K562 (cell line): ENCODE measurements around the gene EXOC3L1. TPM values are rescaled to one million over a fixed set of nuclear protein-coding genes. Genes with fewer than 3 reads are reported as not detected.
A peak's percentile ranks its signal among the peaks of the same experiment; 100 is the strongest.

Experiments used
- BHLHE40 ChIP-seq: IDR thresholded peaks from 2 replicates; pipeline ENCODE4 v1.6.1; 2011; ENCODE audit warnings: low read length, improper control_type of control experiment
- CEBPZ ChIP-seq: fragments of 150-350 bp; IDR thresholded peaks from 2 replicates; pipeline ENCODE4 v1.6.1; 2014; ENCODE audit warnings: low read depth, mild to moderate bottlenecking, low read length, borderline replicate concordance
- FOS ChIP-seq: IDR thresholded peaks from 3 replicates; pipeline ENCODE4 v1.6.1; 2011; ENCODE audit not compliant: insufficient read length; ENCODE audit errors: extremely low read depth
- FOXM1 ChIP-seq, 2 experiments: fragments of 450-650 bp in 1 of 2; sonication (generic) in 1 of 2; formaldehyde crosslinking in 1 of 2; IDR thresholded peaks; 2 replicates each; pipeline versions ENCODE4 v1.6.1 to v1.9.0; 2017 to 2022; ENCODE audit warnings: low read depth in 2 of 2, mild to moderate bottlenecking in 2 of 2, missing genetic modification reagents in 1 of 2, moderate library complexity in 1 of 2
- HDAC2 ChIP-seq: fragments of 450-650 bp; IDR thresholded peaks from 2 replicates; pipeline ENCODE4 v1.6.1; 2016; ENCODE audit warnings: mild to moderate bottlenecking
- JUN ChIP-seq, 2 experiments: sonication (generic) in 1 of 2; formaldehyde crosslinking in 1 of 2; IDR thresholded peaks; 2 replicates each; pipeline versions ENCODE4 v1.6.1 to v1.8.0; 2012 to 2022; ENCODE audit warnings: borderline replicate concordance in 2 of 2, mild to moderate bottlenecking in 2 of 2, improper control_type of control experiment in 1 of 2, low read depth in 1 of 2, low read length in 1 of 2, missing genetic modification reagents in 1 of 2
- MAX ChIP-seq: sonication (generic); formaldehyde crosslinking; IDR thresholded peaks from 2 replicates; pipeline ENCODE4 v1.9.0; 2022; ENCODE audit warnings: mild to moderate bottlenecking, missing genetic modification reagents
- PKNOX1 ChIP-seq: fragments of 450-650 bp; IDR thresholded peaks from 2 replicates; pipeline ENCODE4 v1.6.1; 2016
- POLR2G ChIP-seq: fragments of 200-400 bp; formaldehyde crosslinking; IDR thresholded peaks from 2 replicates; pipeline ENCODE4 v1.6.1; 2017; ENCODE audit warnings: low read depth, mild to moderate bottlenecking, antibody characterized with exemption, low read length, moderate library complexity
- POLR3G ChIP-seq: IDR thresholded peaks from 2 replicates; pipeline ENCODE4 v1.6.1; 2011; ENCODE audit not compliant: insufficient read length, insufficient replicate concordance; ENCODE audit errors: extremely low read depth
- RBFOX2 ChIP-seq: fragments of 200-400 bp; formaldehyde crosslinking; IDR thresholded peaks from 2 replicates; pipeline ENCODE4 v1.6.1; 2017; ENCODE audit warnings: low read depth, mild to moderate bottlenecking, low read length, moderate library complexity
- RHOXF2B ChIP-seq: fragments of 250-450 bp; sonication (Bioruptor Pico); conservative IDR thresholded peaks from 2 replicates; pipeline ENCODE4 v1.5.1; 2021
- TCFL5 ChIP-seq: fragments of 250-450 bp; sonication (Bioruptor Pico); conservative IDR thresholded peaks from 2 replicates; pipeline ENCODE4 v1.6.1; 2021; ENCODE audit warnings: mild to moderate bottlenecking, moderate library complexity, matching md5 sums
- ZNF175 ChIP-seq: fragments of 200-800 bp; sonication (Bioruptor generic); IDR thresholded peaks from 2 replicates; pipeline ENCODE4 v1.6.1; 2016; ENCODE audit warnings: low read depth, mild to moderate bottlenecking, missing genetic modification characterization, missing compliant biosample characterization
- ZNF551 ChIP-seq: fragments of 250-450 bp; sonication (Bioruptor Pico); IDR thresholded peaks from 2 replicates; pipeline ENCODE4 v1.5.0; 2021; ENCODE audit warnings: mild to moderate bottlenecking, moderate library complexity
- ZZZ3 ChIP-seq: fragments of 450-650 bp; IDR thresholded peaks from 2 replicates; pipeline ENCODE4 v1.6.1; 2016; ENCODE audit warnings: antibody characterized with exemption, mild to moderate bottlenecking, moderate library complexity
- polyA plus RNA-seq, 8 experiments: library from polyadenylated mRNA; depleted of rRNA in 4 of 8; stranded (reverse) in 5 of 8; unstranded in 3 of 8; fragments of >200 nt; fragmentation: Nextera tagmentation in 2 of 8; fragmentation: Illumina TruSeq in 1 of 8; extraction: Ambion mirVana in 2 of 8; extraction: Trizol in 1 of 8; gene quantifications; 2 replicates each; pipeline versions ENCODE4 v1.2.1 to v1.2.3, GENCODE V29; 2011 to 2014; ENCODE audit warnings: inconsistent platforms in 1 of 8, missing spikeins in 1 of 8
- total RNA-seq, 7 experiments: library from RNA; depleted of rRNA in 6 of 7; stranded (reverse); fragments of >200 nt in 6 of 7; fragmentation: Illumina TruSeq in 2 of 7; extraction: Trizol in 2 of 7; gene quantifications; 2 replicates each; pipeline versions ENCODE4 v1.2.1 to v1.2.3, GENCODE V29; 2011 to 2021; ENCODE audit warnings: low replicate concordance in 1 of 7
- TF ChIP-seq, protein P1 (sequence below): sonication (generic); formaldehyde crosslinking; IDR thresholded peaks from 2 replicates; pipeline ENCODE4 v1.8.0; 2023; ENCODE audit warnings: mild to moderate bottlenecking, missing genetic modification reagents

EXOC3L1 gene
- total and polyA plus RNA-seq, 9 of the 15 experiments (the other 6 are each of a cell fraction or from before 2014, with no cell fraction given): 0.08 TPM; not detected in 8

- TF ChIP-seq ZZZ3 (no peak), BHLHE40 (peak; percentile 27; the same call in 1 of the 2 replicates), PKNOX1 (no peak), HDAC2 (no peak), FOXM1 (IDR thresholded peaks at IDR 0.05; ENCODE audit: low read depth) (no peak), FOXM1 (CRISPR knock-in tag; IDR thresholded peaks at IDR 0.05; ENCODE audit: low read depth) (no peak), RHOXF2B (CRISPR knock-in tag) (no peak), ZNF551 (CRISPR knock-in tag) (no peak), FOS (no peak), TCFL5 (CRISPR knock-in tag) (no peak), CEBPZ (no peak), POLR3G (no peak), POLR2G (peak; percentile 63), MAX (CRISPR knock-in tag) (no peak), JUN (IDR thresholded peaks at IDR 0.05; ENCODE audit: borderline replicate concordance, low read depth, low read length) (no peak), JUN (CRISPR knock-in tag; IDR thresholded peaks at IDR 0.05; ENCODE audit: borderline replicate concordance) (no peak), RBFOX2 (peak; percentile 46; the same call in 1 of the 2 replicates), ZNF175 (no peak)
- TF ChIP-seq, protein P1, sequence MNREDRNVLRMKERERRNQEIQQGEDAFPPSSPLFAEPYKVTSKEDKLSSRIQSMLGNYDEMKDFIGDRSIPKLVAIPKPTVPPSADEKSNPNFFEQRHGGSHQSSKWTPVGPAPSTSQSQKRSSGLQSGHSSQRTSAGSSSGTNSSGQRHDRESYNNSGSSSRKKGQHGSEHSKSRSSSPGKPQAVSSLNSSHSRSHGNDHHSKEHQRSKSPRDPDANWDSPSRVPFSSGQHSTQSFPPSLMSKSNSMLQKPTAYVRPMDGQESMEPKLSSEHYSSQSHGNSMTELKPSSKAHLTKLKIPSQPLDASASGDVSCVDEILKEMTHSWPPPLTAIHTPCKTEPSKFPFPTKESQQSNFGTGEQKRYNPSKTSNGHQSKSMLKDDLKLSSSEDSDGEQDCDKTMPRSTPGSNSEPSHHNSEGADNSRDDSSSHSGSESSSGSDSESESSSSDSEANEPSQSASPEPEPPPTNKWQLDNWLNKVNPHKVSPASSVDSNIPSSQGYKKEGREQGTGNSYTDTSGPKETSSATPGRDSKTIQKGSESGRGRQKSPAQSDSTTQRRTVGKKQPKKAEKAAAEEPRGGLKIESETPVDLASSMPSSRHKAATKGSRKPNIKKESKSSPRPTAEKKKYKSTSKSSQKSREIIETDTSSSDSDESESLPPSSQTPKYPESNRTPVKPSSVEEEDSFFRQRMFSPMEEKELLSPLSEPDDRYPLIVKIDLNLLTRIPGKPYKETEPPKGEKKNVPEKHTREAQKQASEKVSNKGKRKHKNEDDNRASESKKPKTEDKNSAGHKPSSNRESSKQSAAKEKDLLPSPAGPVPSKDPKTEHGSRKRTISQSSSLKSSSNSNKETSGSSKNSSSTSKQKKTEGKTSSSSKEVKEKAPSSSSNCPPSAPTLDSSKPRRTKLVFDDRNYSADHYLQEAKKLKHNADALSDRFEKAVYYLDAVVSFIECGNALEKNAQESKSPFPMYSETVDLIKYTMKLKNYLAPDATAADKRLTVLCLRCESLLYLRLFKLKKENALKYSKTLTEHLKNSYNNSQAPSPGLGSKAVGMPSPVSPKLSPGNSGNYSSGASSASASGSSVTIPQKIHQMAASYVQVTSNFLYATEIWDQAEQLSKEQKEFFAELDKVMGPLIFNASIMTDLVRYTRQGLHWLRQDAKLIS (CRISPR knock-in tag): no peak
Observed at GRCh38 chr16:67150833-67151396, 39.0 kb downstream of the EXOC3L1 start, which contains the start of gene B3GNT9 (continued).
